ENCODE measurements around the gene ZNF511. TPM values are rescaled to one million over a fixed set of nuclear protein-coding genes. Genes with fewer than 3 reads are reported as not detected.
A peak's percentile ranks its signal among the peaks of the same experiment; 100 is the strongest.

Gene ZNF511
- total RNA-seq, 1 experiment from 2014 or later = 89.4 TPM

DNA sequence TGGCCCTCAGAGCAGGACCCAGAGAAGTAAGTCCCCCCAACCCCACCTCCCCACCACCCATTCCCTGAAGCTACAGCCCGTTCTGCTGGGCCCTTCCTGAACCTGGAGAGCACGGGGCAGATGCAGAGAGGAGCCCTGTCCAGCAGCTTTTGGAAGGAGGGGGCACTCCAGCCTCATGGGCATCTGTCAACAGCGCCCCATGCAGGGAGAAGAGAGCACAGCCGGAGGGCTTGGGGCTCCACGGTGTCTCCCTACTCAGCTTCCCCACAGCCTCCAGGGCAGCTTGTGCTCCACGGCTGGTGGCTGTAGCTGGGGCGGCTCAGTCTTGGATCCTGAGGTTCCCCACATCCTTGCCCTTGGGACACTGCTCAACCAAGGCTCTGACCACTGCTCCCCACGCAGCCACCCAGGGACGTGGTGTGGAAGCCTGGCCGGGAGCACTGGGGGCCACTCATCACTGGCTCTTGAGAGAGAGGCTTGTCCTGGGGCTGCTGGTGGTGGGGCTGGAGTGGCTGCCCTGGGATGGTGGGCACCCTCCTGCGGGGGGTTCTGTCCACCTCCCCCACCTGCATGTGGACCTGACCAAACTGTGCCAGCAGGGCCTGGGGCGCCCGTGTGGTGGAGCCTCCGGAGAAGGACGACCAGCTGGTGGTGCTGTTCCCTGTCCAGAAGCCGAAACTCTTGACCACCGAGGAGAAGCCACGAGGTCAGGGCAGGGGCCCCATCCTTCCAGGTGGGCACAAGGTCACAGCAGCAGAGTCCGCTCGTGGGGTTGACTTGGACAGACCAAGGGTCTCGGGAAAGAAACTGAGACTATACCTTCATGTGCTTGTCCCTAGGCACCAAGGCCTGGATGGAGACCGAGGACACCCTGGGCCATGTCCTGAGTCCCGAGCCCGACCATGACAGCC, 42.9 kb downstream of the ZNF511 start:
- Histone ChIP-seq H4K91ac (ENCODE audit: insufficient read length, low read depth, low read length) (no peak overlapping the region), H3K18ac (ENCODE audit: insufficient read length, low read depth, low read length) (peak overlapping the region; percentile 15), H3K4me1 (ENCODE audit: insufficient read depth, low read length) (no peaks in the 10 kb centered on the region), H2BK20ac (ENCODE audit: low read depth, low read length, poor library complexity, severe bottlenecking) (no peak overlapping the region), H3T11ph (ENCODE audit: low read length) (no peak overlapping the region), H3K79me1 (ENCODE audit: insufficient read depth, low read depth, low read length, poor library complexity, severe bottlenecking) (no peaks in the 10 kb centered on the region), H4K5ac (ENCODE audit: insufficient read length, low read depth, low read length) (no peak overlapping the region), H3K4me2 (ENCODE audit: insufficient read depth, insufficient read length, low read length) (no peak overlapping the region), H2BK120ac (ENCODE audit: low read depth, low read length, poor library complexity, severe bottlenecking) (no peak overlapping the region), H3K27me3 (ENCODE audit: insufficient read depth, low read length) (no peaks in the 10 kb centered on the region; the same call in 1 of the 2 replicates), H4K20me1 (ENCODE audit: control insufficient read depth, insufficient read depth, insufficient read length) (no peaks in the 10 kb centered on the region), H2AFZ (ENCODE audit: low read length) (no peak overlapping the region), H3K23me2 (ENCODE audit: insufficient read length, low read depth, low read length, poor library complexity, severe bottlenecking) (no peaks in the 10 kb centered on the region), H2BK5ac (ENCODE audit: insufficient read length, low read length) (no peak overlapping the region), H3K4ac (ENCODE audit: low read depth, low read length) (no peak overlapping the region), H3K27ac (ENCODE audit: insufficient read length, low read depth, low read length) (no peak overlapping the region), H3K9ac (ENCODE audit: extremely low read depth, insufficient read length, low read length) (no peak overlapping the region), H3K14ac (ENCODE audit: insufficient read depth, low read length) (no peak overlapping the region; the same call in 1 of the 2 replicates), H2AK5ac (ENCODE audit: insufficient read length, low read length) (no peak overlapping the region), H3K23ac (ENCODE audit: insufficient read length, low read depth, low read length) (no peak overlapping the region), H3K79me2 (ENCODE audit: insufficient read depth, low read length) (no peaks in the 10 kb centered on the region), H3K56ac (ENCODE audit: insufficient read length, low read depth, low read length) (no peak overlapping the region), H3K9me3 (ENCODE audit: control insufficient read depth, low read depth, low read length) (no peaks in the 10 kb centered on the region), H2BK15ac (ENCODE audit: low read depth, low read length) (no peak overlapping the region), H4K8ac (replicated peaks; ENCODE audit: insufficient read length, low read depth, low read length) (no peak overlapping the region), H2BK12ac (ENCODE audit: insufficient read length, low read depth, low read length) (no peak overlapping the region)
- no peak for DNase-seq
- Mint-ChIP-seq H3K4me3 (no peak overlapping the region), H3K27ac (no peak overlapping the region), H3K9me3 (no peaks in the 10 kb centered on the region), H3K36me3 (ENCODE audit: insufficient read depth in 1 of 3, low read depth in 3 of 3) (peaks cover 0 to 3% (median 3%) of the 10 kb centered on the region in 3 experiments; a peak in 1 of 7 replicates), H3K27me3 (ENCODE audit: low read depth) (peaks cover 5% of the 10 kb centered on the region), H3K4me1 (peaks cover 2 to 15% of the 10 kb centered on the region in 2 experiments; a peak in 2 of 4 replicates)
- no CpG with 5 or more reads among the region's 24 CpGs for WGBS (ENCODE audit: extremely low coverage, insufficient read length, low lambda C conversion rate)
- TF ChIP-seq, protein P1, sequence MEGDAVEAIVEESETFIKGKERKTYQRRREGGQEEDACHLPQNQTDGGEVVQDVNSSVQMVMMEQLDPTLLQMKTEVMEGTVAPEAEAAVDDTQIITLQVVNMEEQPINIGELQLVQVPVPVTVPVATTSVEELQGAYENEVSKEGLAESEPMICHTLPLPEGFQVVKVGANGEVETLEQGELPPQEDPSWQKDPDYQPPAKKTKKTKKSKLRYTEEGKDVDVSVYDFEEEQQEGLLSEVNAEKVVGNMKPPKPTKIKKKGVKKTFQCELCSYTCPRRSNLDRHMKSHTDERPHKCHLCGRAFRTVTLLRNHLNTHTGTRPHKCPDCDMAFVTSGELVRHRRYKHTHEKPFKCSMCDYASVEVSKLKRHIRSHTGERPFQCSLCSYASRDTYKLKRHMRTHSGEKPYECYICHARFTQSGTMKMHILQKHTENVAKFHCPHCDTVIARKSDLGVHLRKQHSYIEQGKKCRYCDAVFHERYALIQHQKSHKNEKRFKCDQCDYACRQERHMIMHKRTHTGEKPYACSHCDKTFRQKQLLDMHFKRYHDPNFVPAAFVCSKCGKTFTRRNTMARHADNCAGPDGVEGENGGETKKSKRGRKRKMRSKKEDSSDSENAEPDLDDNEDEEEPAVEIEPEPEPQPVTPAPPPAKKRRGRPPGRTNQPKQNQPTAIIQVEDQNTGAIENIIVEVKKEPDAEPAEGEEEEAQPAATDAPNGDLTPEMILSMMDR (conservative IDR thresholded peaks at IDR 0.05) = peak; percentile 35
